WTC11 (cell line): ENCODE data around the gene NDUFA1. TPM values are rescaled to one million over a fixed set of nuclear protein-coding genes. Genes with fewer than 3 reads are reported as not detected.

Source experiments
- ATAC-seq: fragments of 200-7000 bp; cut with Tn5 transposase; 2 replicates; pipeline ENCODE4 v1.10.0; 2021; ENCODE audit warnings: mild to moderate bottlenecking, moderate library complexity
- CTCF ChIA-PET: fragments of 300-600 bp; sonication (Branson Sonifier 250); formaldehyde crosslinking; loops from one replicate; lab custom pipeline; 2021; ENCODE audit warnings: antibody characterized with exemption; lab: Charles Lee
- POLR2A ChIA-PET: fragments of 350-600 bp; sonication (Branson Sonifier 250); formaldehyde crosslinking; loops from one replicate; lab custom pipeline; 2021; ENCODE audit warnings: antibody characterized with exemption; lab: Charles Lee
- DNase-seq: peaks from one replicate; pipeline ENCODE4 v3.0.0; 2021; ENCODE audit warnings: low spot score
- H3K27ac Mint-ChIP-seq: 2 replicates; pipeline ENCODE4 v1.8.0; 2021; ENCODE audit warnings: mixed read lengths
- H3K27me3 Mint-ChIP-seq: 2 replicates; pipeline ENCODE4 v1.8.0; 2021; ENCODE audit warnings: low read depth, mild to moderate bottlenecking, moderate library complexity, mixed read lengths
- H3K36me3 Mint-ChIP-seq: 2 replicates; pipeline ENCODE4 v1.8.0; 2021; ENCODE audit warnings: mixed read lengths
- H3K4me1 Mint-ChIP-seq: 2 replicates; pipeline ENCODE4 v1.8.0; 2022; ENCODE audit warnings: mixed read lengths
- H3K4me3 Mint-ChIP-seq: 2 replicates; pipeline ENCODE4 v1.8.0; 2021; ENCODE audit warnings: mild to moderate bottlenecking, moderate library complexity, mixed read lengths
- H3K9me3 Mint-ChIP-seq: 2 replicates; pipeline ENCODE4 v1.8.0; 2021; ENCODE audit warnings: mixed read lengths
- ATF1 ChIP-seq: sonication (generic); formaldehyde crosslinking; IDR thresholded peaks from 2 replicates; pipeline ENCODE4 v1.8.1; 2023; ENCODE audit warnings: mild to moderate bottlenecking, moderate library complexity, missing genetic modification reagents
- E2F1 ChIP-seq: sonication (generic); formaldehyde crosslinking; IDR thresholded peaks from 2 replicates; pipeline ENCODE4 v1.8.0; 2022; ENCODE audit warnings: mild to moderate bottlenecking, missing genetic modification reagents
- EMX1 ChIP-seq: fragments of 250-450 bp; sonication (Bioruptor Pico); IDR thresholded peaks from 2 replicates; pipeline ENCODE4 v1.8.0; 2021; ENCODE audit warnings: mild to moderate bottlenecking
- FOXK1 ChIP-seq: sonication (generic); formaldehyde crosslinking; IDR thresholded peaks from 2 replicates; pipeline ENCODE4 v1.8.0; 2022; ENCODE audit warnings: mild to moderate bottlenecking, moderate library complexity, missing genetic modification reagents
- IRF2 ChIP-seq: sonication (generic); formaldehyde crosslinking; IDR thresholded peaks from 2 replicates; pipeline ENCODE4 v1.8.0; 2022; ENCODE audit warnings: low read depth, missing genetic modification reagents, borderline replicate concordance
- KAT7 ChIP-seq: sonication (generic); formaldehyde crosslinking; IDR thresholded peaks from 2 replicates; pipeline ENCODE4 v1.8.1; 2023; ENCODE audit warnings: missing genetic modification reagents, mild to moderate bottlenecking, borderline replicate concordance
- MYBL2 ChIP-seq: sonication (generic); formaldehyde crosslinking; IDR thresholded peaks from 2 replicates; pipeline ENCODE4 v1.8.1; 2023; ENCODE audit warnings: mild to moderate bottlenecking, moderate library complexity, missing genetic modification reagents
- NFE2L1 ChIP-seq: sonication (generic); formaldehyde crosslinking; IDR thresholded peaks from 2 replicates; pipeline ENCODE4 v1.8.1; 2023; ENCODE audit warnings: missing genetic modification reagents
- OVOL2 ChIP-seq: fragments of 250-450 bp; sonication (Bioruptor Pico); IDR thresholded peaks from 2 replicates; pipeline ENCODE4 v1.9.0; 2021; ENCODE audit warnings: mild to moderate bottlenecking, borderline replicate concordance
- RELA ChIP-seq: sonication (generic); formaldehyde crosslinking; IDR thresholded peaks from 2 replicates; pipeline ENCODE4 v1.8.1; 2022; ENCODE audit warnings: missing genetic modification reagents, mild to moderate bottlenecking, borderline replicate concordance
- SMAD4 ChIP-seq: sonication (generic); formaldehyde crosslinking; IDR thresholded peaks from 2 replicates; pipeline ENCODE4 v1.8.0; 2022; ENCODE audit warnings: mild to moderate bottlenecking, missing genetic modification reagents
- SP1 ChIP-seq: sonication (generic); formaldehyde crosslinking; conservative IDR thresholded peaks from 2 replicates; pipeline ENCODE4 v1.8.1; 2022; ENCODE audit warnings: missing genetic modification reagents
- TCF7 ChIP-seq: sonication (generic); formaldehyde crosslinking; IDR thresholded peaks from 2 replicates; pipeline ENCODE4 v1.8.0; 2022; ENCODE audit warnings: mild to moderate bottlenecking, low read depth, missing genetic modification reagents, moderate library complexity
- TEAD1 ChIP-seq: sonication (generic); formaldehyde crosslinking; IDR thresholded peaks from 2 replicates; pipeline ENCODE4 v1.8.0; 2022; ENCODE audit warnings: mild to moderate bottlenecking, missing genetic modification reagents
- TEAD4 ChIP-seq: sonication (generic); formaldehyde crosslinking; IDR thresholded peaks from 2 replicates; pipeline ENCODE4 v1.8.0; 2022; ENCODE audit warnings: mild to moderate bottlenecking, missing genetic modification reagents
- USF1 ChIP-seq: sonication (generic); formaldehyde crosslinking; IDR thresholded peaks from 2 replicates; pipeline ENCODE4 v1.8.0; 2022; ENCODE audit warnings: mild to moderate bottlenecking, missing genetic modification reagents
- USF2 ChIP-seq: sonication (generic); formaldehyde crosslinking; IDR thresholded peaks from 2 replicates; pipeline ENCODE4 v1.8.1; 2023; ENCODE audit warnings: mild to moderate bottlenecking, missing genetic modification reagents, moderate library complexity
- ZBTB21 ChIP-seq: sonication (generic); formaldehyde crosslinking; IDR thresholded peaks from 2 replicates; pipeline ENCODE4 v1.8.1; 2023; ENCODE audit warnings: mild to moderate bottlenecking, missing genetic modification reagents, borderline replicate concordance
- ZNF121 ChIP-seq: sonication (generic); formaldehyde crosslinking; IDR thresholded peaks from 2 replicates; pipeline ENCODE4 v1.8.0; 2023; ENCODE audit warnings: missing genetic modification reagents
- ZNF219 ChIP-seq: sonication (generic); formaldehyde crosslinking; IDR thresholded peaks from 2 replicates; pipeline ENCODE4 v1.8.0; 2023; ENCODE audit warnings: missing genetic modification reagents, mild to moderate bottlenecking, borderline replicate concordance
- ZNF512 ChIP-seq: sonication (generic); formaldehyde crosslinking; IDR thresholded peaks from 2 replicates; pipeline ENCODE4 v1.8.1; 2022; ENCODE audit warnings: missing genetic modification reagents, borderline replicate concordance
- total RNA-seq: library from RNA; stranded (reverse); gene quantifications from 3 replicates; pipeline ENCODE4 v1.2.3, GENCODE V29; 2021
- TF ChIP-seq, protein P1 (sequence below): sonication (generic); formaldehyde crosslinking; IDR thresholded peaks from 2 replicates; pipeline ENCODE4 v1.8.0; 2022; ENCODE audit warnings: missing genetic modification reagents
- TF ChIP-seq, protein P2 (sequence below): sonication (generic); formaldehyde crosslinking; IDR thresholded peaks from 2 replicates; pipeline ENCODE4 v1.8.0; 2022; ENCODE audit warnings: mild to moderate bottlenecking, missing genetic modification reagents
- TF ChIP-seq, protein P3 (sequence below): sonication (generic); formaldehyde crosslinking; IDR thresholded peaks from 2 replicates; pipeline ENCODE4 v1.8.1; 2022; ENCODE audit warnings: low read depth, mild to moderate bottlenecking, moderate library complexity, missing genetic modification reagents, borderline replicate concordance
- TF ChIP-seq, protein P4 (sequence below): sonication (generic); formaldehyde crosslinking; IDR thresholded peaks from 2 replicates; pipeline ENCODE4 v1.8.0; 2022; ENCODE audit warnings: mild to moderate bottlenecking, missing genetic modification reagents

Gene NDUFA1
- total RNA-seq, 1 experiment from 2014 or later = 84.3 TPM

DNA sequence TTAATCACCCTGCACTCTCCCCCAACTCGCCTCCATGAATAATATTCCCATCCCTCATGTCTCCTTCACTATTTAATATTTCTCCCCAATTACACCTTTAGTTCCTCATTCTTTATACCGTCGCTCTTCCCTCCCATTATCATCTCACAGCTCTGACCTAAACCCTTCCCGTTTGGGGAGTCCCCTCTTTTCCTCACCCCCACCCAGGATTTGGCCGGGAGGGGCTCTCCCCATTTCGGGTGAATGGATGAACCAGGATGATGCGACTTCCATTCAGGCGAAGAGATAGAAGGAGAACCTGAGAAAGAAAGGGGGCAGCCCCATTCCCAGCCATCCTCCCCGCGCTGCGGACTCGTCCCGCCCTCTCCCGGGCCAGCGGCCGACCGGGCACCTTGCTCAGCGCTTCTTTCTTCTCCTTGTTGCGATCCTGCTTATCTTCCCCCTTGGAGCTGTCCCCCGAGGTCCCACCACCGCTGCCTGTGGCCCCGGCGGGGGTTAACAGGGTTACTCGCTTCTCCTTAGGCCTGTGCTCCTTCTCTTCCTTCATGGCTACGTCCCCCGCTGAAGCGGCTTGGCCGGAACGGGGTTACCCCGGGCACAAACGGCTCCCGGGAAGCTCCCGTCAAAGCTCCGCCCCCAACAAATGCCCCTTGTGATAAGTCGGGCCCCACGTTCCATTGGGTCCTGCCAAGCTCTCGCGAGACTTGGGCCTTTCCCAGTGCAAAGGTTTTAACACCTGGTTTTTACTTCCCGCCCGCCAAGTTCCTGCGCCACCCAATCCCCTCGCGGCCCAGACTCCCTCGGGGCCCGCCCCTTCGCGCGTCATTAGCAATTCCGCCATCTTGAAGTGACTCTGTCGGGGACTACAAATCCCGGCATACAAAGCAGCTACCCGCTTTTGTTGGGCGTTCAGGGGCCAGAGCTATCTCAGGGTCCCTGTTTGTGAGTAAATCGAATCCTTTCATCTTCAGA is 19.0 kb upstream of the NDUFA1 start, which contains the start of gene UPF3B:
Gene UPF3B, minus strand, starts transcription at position 582 of the 972 bp plus-strand sequence. Its CDS starts 35 bp downstream, at position 547.
- POLR2A ChIA-PET = interaction anchor here (0.6 to 1.8 kb wide), 7 partner anchors 16 to 86 kb away, joined by 3 to 15 read pairs (median 4); partner anchors contain the start of genes AKAP14, RNF113A and RPL39
- H3K27ac Mint-ChIP-seq = peak within 1 kb of the TSS; percentile 97
- TF ChIP-seq KAT7 (CRISPR knock-in tag) = no peak
- no peak for TF ChIP-seq TEAD1
- no peak for TF ChIP-seq TEAD4 (CRISPR knock-in tag)
- TF ChIP-seq, protein P1, sequence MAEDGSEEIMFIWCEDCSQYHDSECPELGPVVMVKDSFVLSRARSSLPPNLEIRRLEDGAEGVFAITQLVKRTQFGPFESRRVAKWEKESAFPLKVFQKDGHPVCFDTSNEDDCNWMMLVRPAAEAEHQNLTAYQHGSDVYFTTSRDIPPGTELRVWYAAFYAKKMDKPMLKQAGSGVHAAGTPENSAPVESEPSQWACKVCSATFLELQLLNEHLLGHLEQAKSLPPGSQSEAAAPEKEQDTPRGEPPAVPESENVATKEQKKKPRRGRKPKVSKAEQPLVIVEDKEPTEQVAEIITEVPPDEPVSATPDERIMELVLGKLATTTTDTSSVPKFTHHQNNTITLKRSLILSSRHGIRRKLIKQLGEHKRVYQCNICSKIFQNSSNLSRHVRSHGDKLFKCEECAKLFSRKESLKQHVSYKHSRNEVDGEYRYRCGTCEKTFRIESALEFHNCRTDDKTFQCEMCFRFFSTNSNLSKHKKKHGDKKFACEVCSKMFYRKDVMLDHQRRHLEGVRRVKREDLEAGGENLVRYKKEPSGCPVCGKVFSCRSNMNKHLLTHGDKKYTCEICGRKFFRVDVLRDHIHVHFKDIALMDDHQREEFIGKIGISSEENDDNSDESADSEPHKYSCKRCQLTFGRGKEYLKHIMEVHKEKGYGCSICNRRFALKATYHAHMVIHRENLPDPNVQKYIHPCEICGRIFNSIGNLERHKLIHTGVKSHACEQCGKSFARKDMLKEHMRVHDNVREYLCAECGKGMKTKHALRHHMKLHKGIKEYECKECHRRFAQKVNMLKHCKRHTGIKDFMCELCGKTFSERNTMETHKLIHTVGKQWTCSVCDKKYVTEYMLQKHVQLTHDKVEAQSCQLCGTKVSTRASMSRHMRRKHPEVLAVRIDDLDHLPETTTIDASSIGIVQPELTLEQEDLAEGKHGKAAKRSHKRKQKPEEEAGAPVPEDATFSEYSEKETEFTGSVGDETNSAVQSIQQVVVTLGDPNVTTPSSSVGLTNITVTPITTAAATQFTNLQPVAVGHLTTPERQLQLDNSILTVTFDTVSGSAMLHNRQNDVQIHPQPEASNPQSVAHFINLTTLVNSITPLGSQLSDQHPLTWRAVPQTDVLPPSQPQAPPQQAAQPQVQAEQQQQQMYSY (CRISPR knock-in tag) = no peak
- TF ChIP-seq, protein P2, sequence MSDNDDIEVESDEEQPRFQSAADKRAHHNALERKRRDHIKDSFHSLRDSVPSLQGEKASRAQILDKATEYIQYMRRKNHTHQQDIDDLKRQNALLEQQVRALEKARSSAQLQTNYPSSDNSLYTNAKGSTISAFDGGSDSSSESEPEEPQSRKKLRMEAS (CRISPR knock-in tag) = peak; percentile 62
- TF ChIP-seq SP1 (CRISPR knock-in tag) = no peak
- TF ChIP-seq RELA = no peak
- TF ChIP-seq TCF7 (CRISPR knock-in tag) = no peak
- TF ChIP-seq USF1 = no peak
- no peak for TF ChIP-seq ZNF219 (CRISPR knock-in tag)
- TF ChIP-seq NFE2L1 (CRISPR knock-in tag) = no peak
- TF ChIP-seq, protein P3, sequence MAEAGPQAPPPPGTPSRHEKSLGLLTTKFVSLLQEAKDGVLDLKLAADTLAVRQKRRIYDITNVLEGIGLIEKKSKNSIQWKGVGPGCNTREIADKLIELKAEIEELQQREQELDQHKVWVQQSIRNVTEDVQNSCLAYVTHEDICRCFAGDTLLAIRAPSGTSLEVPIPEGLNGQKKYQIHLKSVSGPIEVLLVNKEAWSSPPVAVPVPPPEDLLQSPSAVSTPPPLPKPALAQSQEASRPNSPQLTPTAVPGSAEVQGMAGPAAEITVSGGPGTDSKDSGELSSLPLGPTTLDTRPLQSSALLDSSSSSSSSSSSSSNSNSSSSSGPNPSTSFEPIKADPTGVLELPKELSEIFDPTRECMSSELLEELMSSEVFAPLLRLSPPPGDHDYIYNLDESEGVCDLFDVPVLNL (CRISPR knock-in tag) = no peak
- TF ChIP-seq EMX1 (CRISPR knock-in tag) = no peak
- TF ChIP-seq MYBL2 (CRISPR knock-in tag) = no peak
- TF ChIP-seq IRF2 = no peak
- no peak for TF ChIP-seq OVOL2 (CRISPR knock-in tag)
- TF ChIP-seq FOXK1 (CRISPR knock-in tag) = peak; percentile 40; the same call in 1 of the 2 replicates
- TF ChIP-seq ATF1 = no peak
- 0 out of 2 replicates have a peak, but pooled peaks have one; percentile 18 for TF ChIP-seq USF2
- no peak for TF ChIP-seq ZNF512 (CRISPR knock-in tag)
- no peak for TF ChIP-seq SMAD4 (CRISPR knock-in tag)
- no peak for TF ChIP-seq ZBTB21 (CRISPR knock-in tag)
- no peak for TF ChIP-seq E2F1 (CRISPR knock-in tag)
- no peak for TF ChIP-seq ZNF121
- TF ChIP-seq, protein P4, sequence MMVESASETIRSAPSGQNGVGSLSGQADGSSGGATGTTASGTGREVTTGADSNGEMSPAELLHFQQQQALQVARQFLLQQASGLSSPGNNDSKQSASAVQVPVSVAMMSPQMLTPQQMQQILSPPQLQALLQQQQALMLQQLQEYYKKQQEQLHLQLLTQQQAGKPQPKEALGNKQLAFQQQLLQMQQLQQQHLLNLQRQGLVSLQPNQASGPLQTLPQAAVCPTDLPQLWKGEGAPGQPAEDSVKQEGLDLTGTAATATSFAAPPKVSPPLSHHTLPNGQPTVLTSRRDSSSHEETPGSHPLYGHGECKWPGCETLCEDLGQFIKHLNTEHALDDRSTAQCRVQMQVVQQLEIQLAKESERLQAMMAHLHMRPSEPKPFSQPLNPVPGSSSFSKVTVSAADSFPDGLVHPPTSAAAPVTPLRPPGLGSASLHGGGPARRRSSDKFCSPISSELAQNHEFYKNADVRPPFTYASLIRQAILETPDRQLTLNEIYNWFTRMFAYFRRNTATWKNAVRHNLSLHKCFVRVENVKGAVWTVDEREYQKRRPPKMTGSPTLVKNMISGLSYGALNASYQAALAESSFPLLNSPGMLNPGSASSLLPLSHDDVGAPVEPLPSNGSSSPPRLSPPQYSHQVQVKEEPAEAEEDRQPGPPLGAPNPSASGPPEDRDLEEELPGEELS (CRISPR knock-in tag) = no peak

More for the DNA sequence above, 19.0 kb upstream of the NDUFA1 start, which contains the start of gene UPF3B:
- CTCF ChIA-PET = interaction anchor here (0.5 to 1.9 kb wide), 8 partner anchors 17 to 243 kb away, joined by 3 to 14 read pairs (median 4); partner anchors contain the start of gene SOWAHD
- H3K4me3 Mint-ChIP-seq = peak within 1 kb of the TSS; percentile 90
- peaks cover 27% of the 10 kb centered on the region for H3K36me3 Mint-ChIP-seq
- peak; percentile 97 for ATAC-seq
- H3K9me3 Mint-ChIP-seq = no peaks in the 10 kb centered on the region
- peak; percentile 95 for DNase-seq
- H3K27me3 Mint-ChIP-seq = no peaks in the 10 kb centered on the region; the same call in 1 of the 2 replicates
- H3K4me1 Mint-ChIP-seq = 0 out of 2 replicates have a peak, but pooled peaks cover 4% of the 10 kb centered on the region
